NCI-H1930 (cell line): ENCODE measurements around the gene CAMKK1.
"Not testable (repeated sequence)": the region's sequence is repeated elsewhere in the genome, so short reads cannot be mapped to it uniquely, and the experiment has no call there.

Source experiments
- DNase-seq, 2 experiments: peaks; one replicate each; lab custom pipeline; 2025; lab: John Stamatoyannopoulos, UW

The CAMKK1 gene

GRCh38 chr17:3845621-3846436 lies 47.0 kb downstream of the CAMKK1 start, which contains the start of gene NCBP3:
NCBP3 (minus strand) TSS chr17:3846246; CDS start chr17:3846223, 23 bp downstream.
- DNase-seq, result peak; percentile 85 to 95

GRCh38 chr17:3845291-3845620 lies 47.6 kb downstream of the CAMKK1 start:
- DNase-seq, result no peak

- DNase-seq, result not testable (repeated sequence)
Measured at GRCh38 chr17:3844556-3844955, 48.3 kb downstream of the CAMKK1 start.

GRCh38 chr17:3843935-3844516 lies 48.8 kb downstream of the CAMKK1 start:
- DNase-seq, result no peak

GRCh38 chr17:3838206-3838605 lies 54.6 kb downstream of the CAMKK1 start:
- no peak for DNase-seq

GRCh38 chr17:3836551-3836950 lies 56.3 kb downstream of the CAMKK1 start:
- DNase-seq, result no peak

- DNase-seq, result no peak
Measured at GRCh38 chr17:3835410-3836229, 57.2 kb downstream of the CAMKK1 start.

- DNase-seq, result no peak
Measured at GRCh38 chr17:3834811-3835210, 58.0 kb downstream of the CAMKK1 start.

GRCh38 chr17:3828852-3829232 lies 64.0 kb downstream of the CAMKK1 start:
- DNase-seq, result no peak

- DNase-seq, result no peak
Measured at GRCh38 chr17:3828151-3828851, 64.6 kb downstream of the CAMKK1 start.

GRCh38 chr17:3827124-3827773 lies 65.6 kb downstream of the CAMKK1 start:
- peak in 1 of 2 experiments; percentile 39 for DNase-seq

- DNase-seq, result no peak
Measured at GRCh38 chr17:3826191-3826590, 66.7 kb downstream of the CAMKK1 start.

- DNase-seq, result no peak
Measured at GRCh38 chr17:3821101-3821500, 71.8 kb downstream of the CAMKK1 start.

- DNase-seq, result no peak
Measured at GRCh38 chr17:3818786-3819185, 74.1 kb downstream of the CAMKK1 start.

GRCh38 chr17:3817851-3818605 lies 74.8 kb downstream of the CAMKK1 start:
- no peak for DNase-seq

GRCh38 chr17:3815925-3816324 lies 76.9 kb downstream of the CAMKK1 start:
- DNase-seq, result no peak

GRCh38 chr17:3815122-3815521 lies 77.7 kb downstream of the CAMKK1 start:
- DNase-seq, result no peak

GRCh38 chr17:3814361-3814760 lies 78.5 kb downstream of the CAMKK1 start:
- no peak for DNase-seq

- DNase-seq, result no peak
Measured at GRCh38 chr17:3813171-3813570, 79.7 kb downstream of the CAMKK1 start.

GRCh38 chr17:3812771-3813170 lies 80.1 kb downstream of the CAMKK1 start:
- DNase-seq, result no peak

- DNase-seq, result no peak
Measured at GRCh38 chr17:3812284-3812683, 80.6 kb downstream of the CAMKK1 start.
